GM21528 (cell line): Measurements from ENCODE around the gene SCP2.

Experiments
- ATAC-seq: cut with Tn5 transposase; IDR thresholded peaks from one replicate; pipeline ENCODE4 v1.9.1; 2021; ENCODE audit warnings: mild to moderate bottlenecking, moderate library complexity; ENCODE audit not compliant: unreplicated experiment, low FRiP score

SCP2 gene

GRCh38 chr1:53092659-53093450 is 165.8 kb downstream of the SCP2 start:
- no peak for ATAC-seq

GRCh38 chr1:53093451-53093754 is 166.3 kb downstream of the SCP2 start:
- no peak for ATAC-seq

GRCh38 chr1:53093778-53094532 is 166.9 kb downstream of the SCP2 start:
- ATAC-seq, result no peak

- no peak for ATAC-seq
Observed at GRCh38 chr1:53094533-53094919, 167.4 kb downstream of the SCP2 start.
